Peyer's patch (tissue), 4 donors: ENCODE results near the gene TGM3.

Experiments
- CTCF ChIP-seq, 6 experiments: fragments of 450-650 bp in 4 of 6; fragments of 200-600 bp in 2 of 6; sonication (generic) in 1 of 6; IDR thresholded peaks; one replicate each; pipeline ENCODE4 v1.5.1; 2017 to 2019; ENCODE audit warnings: antibody characterized with exemption in 6 of 6, mild to moderate bottlenecking in 3 of 6, moderate library complexity in 1 of 6
- POLR2A ChIP-seq, 2 donors: fragments of 450-650 bp; IDR thresholded peaks; one replicate each; pipeline ENCODE4 v1.5.1; 2017; ENCODE audit warnings: antibody characterized with exemption in 2 of 2, mild to moderate bottlenecking in 2 of 2, moderate library complexity in 2 of 2

- no peak for TF ChIP-seq CTCF (IDR thresholded peaks at IDR 0.05)
- no peak for TF ChIP-seq POLR2A (IDR thresholded peaks at IDR 0.05)
These were observed 41.5 kb upstream of the TGM3 start for GRCh38 chr20:2254333-2254732.
